Hepatic stellate cell (primary cell): ENCODE results near the gene CD2BP2.
A peak's percentile ranks its signal among the peaks of the same experiment; 100 is the strongest.
"Not testable (repeated sequence)": the region's sequence is repeated elsewhere in the genome, so short reads cannot be mapped to it uniquely, and the experiment has no call there.

Experiments used
- DNase-seq: peaks from one replicate; pipeline ENCODE4 v3.0.0; 2011; ENCODE audit warnings: low spot score

CD2BP2 gene

GRCh38 chr16:30355144-30355953, at the start of gene CD2BP2:
TSS of gene CD2BP2 (minus strand) at chr16:30355308. CDS start at chr16:30354681, 627 bp downstream.
- DNase-seq, result peak; percentile 96

- DNase-seq, result no peak
These were observed 46.8 kb upstream of the CD2BP2 start for GRCh38 chr16:30401768-30402425.

DNA sequence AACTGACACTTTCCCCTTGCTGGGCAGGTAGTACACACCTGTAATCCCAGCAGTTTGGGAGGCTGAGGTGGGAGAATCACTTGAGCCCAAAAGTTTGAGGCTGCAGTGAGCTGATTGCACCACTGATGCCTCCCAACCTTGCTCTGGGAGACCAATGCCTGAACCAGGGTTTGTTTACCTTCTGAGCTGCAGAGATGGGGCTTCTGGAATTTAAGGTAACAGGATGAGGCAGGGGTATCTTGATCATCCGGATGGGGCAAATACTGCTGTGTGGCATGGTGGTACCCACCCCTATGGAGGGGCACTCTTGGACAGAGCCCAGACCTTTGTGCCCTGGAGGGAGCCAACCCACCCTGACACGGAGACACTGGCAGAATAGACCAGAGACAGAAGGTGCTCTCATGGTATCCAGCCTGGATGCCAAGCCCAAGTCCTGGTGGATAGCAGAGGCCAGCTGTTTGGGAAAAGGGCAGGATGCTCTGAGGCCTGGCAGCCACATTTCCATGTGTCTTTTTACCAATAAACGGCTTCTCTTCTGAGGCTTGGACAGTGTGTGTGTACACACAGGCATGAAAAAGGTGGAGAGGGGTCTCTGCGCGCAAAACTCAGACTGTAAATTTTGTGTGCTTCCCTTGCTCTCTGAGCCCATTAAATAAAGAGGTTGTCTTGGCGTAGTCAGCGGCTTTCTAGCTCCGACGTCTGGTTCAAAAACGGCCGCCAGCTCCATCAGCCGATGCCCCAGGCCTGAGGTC, 44.5 kb upstream of the CD2BP2 start:
- DNase-seq, result peak; percentile 28

DNA sequence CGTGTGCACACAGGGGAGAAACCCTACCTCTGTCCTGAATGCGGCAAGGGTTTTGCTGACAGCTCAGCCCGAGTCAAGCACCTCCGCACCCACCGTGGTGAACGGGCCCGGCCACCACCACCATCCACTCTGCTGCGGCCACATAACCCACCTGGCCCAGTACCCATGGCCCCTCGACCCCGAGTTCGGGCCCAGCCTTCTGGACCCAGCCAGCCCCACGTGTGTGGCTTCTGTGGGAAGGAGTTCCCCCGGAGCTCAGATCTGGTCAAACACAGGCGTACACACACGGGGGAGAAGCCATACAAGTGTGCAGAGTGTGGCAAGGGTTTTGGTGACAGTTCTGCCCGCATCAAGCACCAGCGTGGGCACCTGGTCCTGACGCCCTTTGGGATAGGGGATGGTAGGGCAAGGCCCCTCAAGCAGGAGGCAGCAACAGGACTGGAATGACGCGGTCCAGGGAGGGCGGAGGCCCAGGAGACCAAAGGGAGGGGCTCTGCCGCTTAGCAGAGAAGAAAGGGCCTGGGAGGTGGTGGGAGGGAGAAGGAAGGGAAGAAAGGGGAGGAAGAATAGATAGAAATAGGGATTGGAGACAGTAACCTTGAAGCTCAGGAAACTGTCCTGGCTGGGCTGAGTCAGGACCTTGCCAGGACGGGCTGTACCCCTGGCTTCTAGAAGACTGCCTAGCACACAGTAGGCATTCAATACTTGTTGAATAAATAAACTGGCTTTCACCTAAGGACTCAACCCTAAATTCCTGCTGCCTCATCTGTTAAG, 43.7 kb upstream of the CD2BP2 start:
- no peak for DNase-seq

DNA sequence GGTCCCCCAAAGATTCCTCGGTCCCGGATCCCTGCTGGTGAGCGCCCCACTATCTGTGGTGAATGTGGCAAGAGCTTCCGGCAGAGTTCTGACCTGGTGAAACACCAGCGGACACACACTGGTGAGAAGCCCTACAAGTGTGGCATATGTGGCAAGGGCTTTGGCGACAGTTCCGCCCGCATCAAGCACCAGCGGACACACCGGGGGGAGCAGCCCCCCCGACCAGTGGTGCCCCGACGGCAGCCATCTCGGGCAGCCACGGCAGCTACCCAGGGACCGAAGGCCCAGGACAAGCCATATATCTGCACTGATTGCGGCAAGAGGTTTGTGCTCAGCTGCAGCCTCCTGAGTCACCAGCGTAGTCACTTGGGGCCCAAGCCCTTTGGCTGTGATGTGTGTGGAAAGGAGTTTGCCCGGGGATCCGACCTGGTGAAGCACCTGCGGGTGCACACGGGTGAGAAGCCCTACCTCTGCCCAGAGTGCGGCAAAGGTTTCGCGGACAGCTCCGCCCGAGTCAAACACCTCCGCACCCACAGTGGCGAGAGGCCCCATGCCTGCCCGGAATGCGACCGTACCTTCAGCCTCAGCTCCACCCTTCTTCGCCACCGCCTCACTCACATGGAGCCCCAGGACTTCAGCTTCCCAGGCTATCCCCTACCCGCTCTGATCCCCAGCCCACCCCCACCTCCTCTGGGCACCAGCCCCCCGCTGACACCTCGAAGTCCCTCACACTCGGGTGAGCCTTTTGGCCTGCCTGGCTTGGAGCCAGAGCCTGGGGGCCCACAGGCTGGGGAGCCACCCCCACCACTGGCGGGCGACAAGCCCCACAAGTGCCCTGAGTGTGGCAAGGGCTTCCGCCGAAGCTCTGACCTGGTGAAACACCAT, 42.9 kb upstream of the CD2BP2 start:
- no peak for DNase-seq

DNA sequence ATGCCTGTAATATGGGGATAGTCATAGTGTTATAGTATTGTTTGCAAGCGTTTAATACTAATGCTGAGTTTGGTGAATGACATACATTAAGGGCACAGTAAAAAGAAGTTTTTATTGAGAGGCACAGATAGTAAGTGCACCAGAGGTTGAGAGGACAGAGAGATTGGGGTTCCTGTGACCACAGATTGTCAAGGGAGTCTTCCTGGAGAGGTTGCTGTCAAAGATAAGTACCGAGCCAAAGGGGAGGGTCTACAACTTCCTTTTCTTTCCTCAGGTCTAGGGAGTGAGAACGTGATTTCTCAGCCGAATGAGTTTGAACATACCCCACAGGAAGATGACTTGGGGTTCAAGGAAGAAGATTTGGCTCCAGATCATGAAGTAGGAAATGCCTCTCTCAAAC, 41.9 kb upstream of the CD2BP2 start:
- DNase-seq, result no peak

GRCh38 chr16:30396627-30397026, 41.5 kb upstream of the CD2BP2 start:
- DNase-seq, result not testable (repeated sequence)

- DNase-seq, result no peak
These were observed 41.0 kb upstream of the CD2BP2 start for GRCh38 chr16:30395992-30396585.

DNA sequence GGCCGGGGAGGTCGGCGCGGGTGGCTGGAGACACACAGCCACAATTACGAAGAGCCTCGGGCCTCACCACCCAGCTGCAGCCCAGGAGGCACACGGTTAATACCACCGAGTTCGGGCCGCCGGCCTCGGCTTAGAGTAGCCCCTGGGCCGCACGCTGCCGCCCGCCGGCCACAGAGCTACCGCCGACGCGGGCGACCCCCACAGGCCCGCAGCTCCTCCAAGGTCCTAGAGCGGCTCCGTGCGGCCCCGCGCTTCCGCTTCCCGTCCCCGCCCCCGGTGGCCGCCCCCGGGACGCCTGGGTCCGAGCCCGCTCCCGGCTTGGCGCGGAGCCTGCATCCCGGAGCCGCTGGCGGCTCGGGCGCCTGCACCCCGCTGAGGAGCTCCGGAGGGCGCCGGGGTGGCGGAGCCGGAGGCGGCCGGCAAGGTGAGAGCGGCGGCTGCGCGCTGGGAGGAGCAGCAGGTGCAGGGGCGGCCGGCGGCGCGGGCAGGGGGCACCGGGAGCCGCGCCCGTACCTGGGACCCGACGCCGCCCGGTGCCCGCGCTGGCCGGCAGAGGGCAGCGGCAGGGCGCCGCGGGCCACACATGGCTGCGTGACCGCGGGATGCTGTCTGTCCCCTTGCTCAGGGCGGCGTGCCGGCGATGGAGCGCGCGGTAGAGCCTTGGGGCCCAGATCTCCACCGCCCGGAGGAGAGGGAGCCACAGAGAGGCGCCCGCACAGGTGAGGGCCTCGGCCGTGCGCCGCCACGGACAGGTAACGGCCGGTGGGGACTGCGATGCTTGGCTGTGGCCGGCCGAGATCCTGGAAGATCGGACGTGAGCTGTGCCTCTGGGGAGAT, 40.3 kb upstream of the CD2BP2 start, which contains the start of gene ZNF48:
TSS of gene ZNF48 (plus strand) at position 266 of the 837 bp plus-strand sequence. CDS start at position 641, 375 bp downstream.
- peak; percentile 87 for DNase-seq

DNA sequence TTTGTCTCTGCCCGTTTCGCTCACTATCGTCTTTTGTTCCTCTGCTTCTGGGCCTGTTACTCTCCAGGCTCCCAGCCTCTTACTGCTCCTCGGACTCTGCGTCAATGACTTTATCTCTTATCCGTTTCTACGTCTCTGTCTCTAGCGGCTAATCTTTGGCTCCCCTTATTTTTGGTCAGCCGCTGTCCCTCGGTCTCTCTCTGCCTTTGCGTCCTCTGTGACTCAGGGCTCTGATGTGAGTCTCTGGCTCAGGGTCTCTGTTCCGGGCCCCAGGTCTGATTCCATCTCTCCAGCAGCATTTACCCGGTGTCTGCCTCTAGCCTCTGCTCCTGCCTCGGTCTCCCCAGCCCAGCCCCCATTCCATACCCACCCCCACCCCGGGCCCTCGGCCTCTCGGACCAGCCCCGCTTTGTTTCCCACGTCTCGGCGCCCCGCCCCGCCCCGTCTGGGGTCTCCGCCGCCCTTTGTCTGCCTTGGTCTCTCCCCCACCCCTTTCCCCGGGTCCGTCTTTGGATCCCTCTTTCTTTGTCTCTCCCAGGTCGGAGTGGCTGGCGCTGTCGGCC, 39.6 kb upstream of the CD2BP2 start:
- peak; percentile 45 for DNase-seq

DNA sequence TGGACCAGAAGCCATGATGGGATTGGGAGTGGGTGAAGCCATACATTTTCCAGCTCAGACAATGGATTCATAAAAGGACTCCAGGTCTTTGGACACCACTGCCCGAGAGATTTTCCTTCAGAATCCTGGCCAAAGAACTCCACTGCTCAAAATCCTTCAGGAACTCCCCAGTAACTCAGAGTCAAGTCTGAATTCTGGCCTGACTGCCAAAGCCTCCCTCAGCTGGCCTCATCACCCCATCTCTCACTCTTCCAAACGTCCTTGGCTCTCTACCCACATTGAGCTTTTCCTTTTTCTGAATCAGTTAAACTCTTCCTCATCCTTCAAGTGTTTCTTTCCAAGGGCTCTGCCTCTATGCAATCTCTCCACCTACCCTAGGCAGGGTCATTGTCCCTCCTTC, 28.4 kb upstream of the CD2BP2 start:
- DNase-seq, result no peak

GRCh38 chr16:30382111-30382881, 27.2 kb upstream of the CD2BP2 start, which contains the start of gene SEPTIN1:
TSS of gene SEPTIN1 (minus strand) at chr16:30382561. CDS start at chr16:30382542, 19 bp downstream.
- DNase-seq, result no peak

- DNase-seq, result no peak
These were observed 26.4 kb upstream of the CD2BP2 start for GRCh38 chr16:30381291-30382041.

DNA sequence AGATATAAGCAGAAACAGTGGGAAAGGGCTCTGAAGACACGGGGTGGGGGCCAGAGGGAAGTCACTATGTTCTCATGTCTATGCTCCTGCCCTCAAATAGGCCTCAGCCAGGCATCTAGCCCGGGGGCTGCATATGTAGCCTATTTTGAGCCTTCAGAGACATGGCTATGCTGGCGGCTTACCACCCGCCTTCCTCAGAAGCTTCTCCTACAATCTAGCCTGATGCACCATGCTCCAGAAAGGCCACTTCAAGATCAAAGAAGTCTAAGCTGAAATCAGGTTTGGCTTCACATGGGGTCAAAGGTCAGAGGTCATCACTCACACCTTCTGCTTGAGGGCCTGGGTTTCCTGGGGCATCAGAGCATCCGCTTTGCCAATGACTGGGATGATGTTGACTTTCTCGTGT, 25.7 kb upstream of the CD2BP2 start:
- no peak for DNase-seq

GRCh38 chr16:30380072-30380802, 25.1 kb upstream of the CD2BP2 start:
- no peak for DNase-seq

- DNase-seq, result no peak
These were observed 24.2 kb upstream of the CD2BP2 start for GRCh38 chr16:30379158-30379783.
